Stimulated activated effector memory CD8-positive, alpha-beta T cell treated with anti-CD3 and anti-CD28 coated beads, Interleukin-12 subunit alpha, Interleukin-12 subunit beta, amount 100 ng/mL, for 72 hours (primary cell): ENCODE data around the gene SLIT1.

Experiments used
- ATAC-seq: fragments of 150-1000 bp; cut with Tn5 transposase; 2 replicates; pipeline ENCODE4 v1.10.0; 2021
- DNase-seq, 2 donors: peaks; one replicate each; pipeline ENCODE4 v3.0.0; 2021 to 2022; ENCODE audit warnings: low spot score in 2 of 2
- H3K27ac Mint-ChIP-seq: one replicate; pipeline ENCODE4 v1.8.0; 2022; ENCODE audit warnings: mild to moderate bottlenecking, mixed read lengths
- H3K36me3 Mint-ChIP-seq: one replicate; pipeline ENCODE4 v1.8.0; 2022; ENCODE audit warnings: mild to moderate bottlenecking, mixed read lengths
- H3K4me1 Mint-ChIP-seq: one replicate; pipeline ENCODE4 v1.8.0; 2022; ENCODE audit warnings: mixed read lengths
- H3K4me3 Mint-ChIP-seq: one replicate; pipeline ENCODE4 v1.8.0; 2022; ENCODE audit warnings: mild to moderate bottlenecking, mixed read lengths
- H3K9me3 Mint-ChIP-seq: one replicate; pipeline ENCODE4 v1.8.0; 2022; ENCODE audit warnings: mixed read lengths

Gene SLIT1

DNA sequence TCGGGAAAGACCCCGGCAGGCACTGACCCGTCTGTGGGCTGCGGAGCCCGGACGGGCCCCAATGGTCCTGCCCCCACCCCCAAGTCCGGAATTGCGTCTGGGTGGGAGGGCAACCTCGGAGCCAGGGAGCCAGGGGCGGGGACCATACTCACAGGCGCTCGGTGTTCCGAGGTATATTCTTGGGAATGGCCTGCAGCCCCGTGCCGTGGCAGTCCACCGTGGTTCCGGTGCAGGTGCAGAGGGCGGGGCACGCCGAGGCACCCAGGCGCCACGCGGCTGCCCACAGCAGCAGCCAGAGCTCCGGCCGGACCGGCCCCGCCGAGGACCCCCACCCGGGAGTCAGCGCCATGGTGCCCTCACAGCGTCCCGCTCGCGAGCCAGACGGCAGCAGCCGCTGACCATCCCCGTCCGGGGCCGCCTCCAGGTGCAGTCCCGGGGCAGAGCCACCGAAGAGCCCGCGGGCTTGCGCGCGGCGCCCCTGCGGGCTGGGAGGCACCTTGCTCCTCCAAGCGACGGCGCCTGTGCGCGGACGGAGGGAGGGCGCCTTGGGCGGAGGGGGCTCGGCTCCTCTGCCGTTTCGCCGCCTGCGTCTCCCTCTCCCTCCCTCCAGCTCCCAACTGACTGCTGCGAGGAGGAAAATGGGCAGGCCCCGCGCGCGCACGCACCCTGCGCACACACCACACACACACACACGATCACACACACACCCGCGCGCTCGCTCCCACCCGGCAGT lies at the start of gene SLIT1:
TSS of gene SLIT1 (minus strand) at position 634 of the 733 bp plus-strand sequence. CDS start at position 349, 285 bp downstream.
- DNase-seq (no peak), ATAC-seq (no peak)
- Mint-ChIP-seq H3K27ac (no peak within 1 kb of the TSS), H3K9me3 (no peaks in the 10 kb centered on the region), H3K4me3 (peak within 1 kb of the TSS; percentile 50), H3K4me1 (peaks cover 9% of the 10 kb centered on the region), H3K36me3 (no peaks in the 10 kb centered on the region)

- DNase-seq (no peak), ATAC-seq (no peak)
- peaks cover 1% of the 10 kb centered on the region for H3K4me1 Mint-ChIP-seq
- no peak overlapping the region for H3K27ac Mint-ChIP-seq
- H3K36me3 Mint-ChIP-seq, result peaks cover 77% of the 10 kb centered on the region
- H3K4me3 Mint-ChIP-seq, result no peak overlapping the region
- H3K9me3 Mint-ChIP-seq, result no peaks in the 10 kb centered on the region
These were observed 49.6 kb upstream of the SLIT1 start for GRCh38 chr10:97235353-97235752.

- H3K4me3 Mint-ChIP-seq, result no peak overlapping the region
- DNase-seq, result no peak
- H3K9me3 Mint-ChIP-seq, result no peaks in the 10 kb centered on the region
- no peak for ATAC-seq
- H3K36me3 Mint-ChIP-seq, result peaks cover 77% of the 10 kb centered on the region
- H3K4me1 Mint-ChIP-seq, result peaks cover 11% of the 10 kb centered on the region
- H3K27ac Mint-ChIP-seq, result no peak overlapping the region
These were observed 48.6 kb upstream of the SLIT1 start for GRCh38 chr10:97234400-97234799.

DNA sequence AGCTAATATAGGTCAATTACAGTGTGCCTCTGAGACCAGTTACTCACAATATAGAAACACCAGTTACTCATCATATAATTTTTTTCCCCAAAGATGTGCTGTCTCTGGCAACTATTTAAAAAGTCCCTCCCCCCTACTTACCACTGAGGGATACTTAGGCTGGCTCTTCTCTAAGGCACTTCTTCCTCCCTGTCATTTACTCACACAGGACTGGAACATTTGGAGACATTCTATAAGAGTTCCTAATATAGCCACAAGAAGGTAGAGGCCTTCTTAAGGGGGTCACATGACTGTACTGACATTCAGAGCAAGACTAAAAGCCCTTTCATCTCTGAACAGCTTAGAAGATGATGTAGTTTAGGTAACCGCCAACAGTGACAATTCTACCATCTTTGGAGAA lies 44.4 kb upstream of the SLIT1 start:
- peak overlapping the region; percentile 75 for H3K27ac Mint-ChIP-seq
- peak overlapping the region; percentile 29 for H3K4me3 Mint-ChIP-seq
- H3K9me3 Mint-ChIP-seq, result no peaks in the 10 kb centered on the region
- H3K36me3 Mint-ChIP-seq, result peaks cover 92% of the 10 kb centered on the region
- DNase-seq (no peak), ATAC-seq (peak; percentile 88)
- H3K4me1 Mint-ChIP-seq, result peaks cover 15% of the 10 kb centered on the region

- DNase-seq (no peak), ATAC-seq (peak; percentile 57)
- Mint-ChIP-seq H3K4me3 (peak overlapping the region; percentile 29), H3K27ac (peak overlapping the region; percentile 75), H3K9me3 (no peaks in the 10 kb centered on the region), H3K36me3 (peaks cover 91% of the 10 kb centered on the region), H3K4me1 (peaks cover 22% of the 10 kb centered on the region)
These were observed 43.7 kb upstream of the SLIT1 start for GRCh38 chr10:97229322-97230015.

DNA sequence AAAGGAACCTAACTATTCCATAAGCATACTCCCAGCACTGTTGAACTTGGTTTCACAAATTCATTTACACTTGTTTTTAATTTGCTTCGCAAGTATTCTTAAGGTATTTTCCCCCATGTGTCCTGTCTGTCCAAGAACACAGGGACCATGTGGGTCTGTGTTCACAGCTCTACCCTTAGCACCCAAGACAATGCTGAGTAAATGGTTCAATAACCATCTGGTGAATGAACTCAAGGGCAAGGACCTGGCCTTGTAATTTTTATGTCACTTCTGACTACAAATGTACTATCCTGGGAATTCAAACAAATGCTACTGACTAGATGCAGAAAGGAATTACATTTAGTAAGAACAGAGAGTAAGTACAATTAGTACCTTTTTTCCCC lies 43.0 kb upstream of the SLIT1 start:
- Mint-ChIP-seq H3K9me3 (no peaks in the 10 kb centered on the region), H3K36me3 (peaks cover 89% of the 10 kb centered on the region), H3K4me1 (peaks cover 29% of the 10 kb centered on the region), H3K27ac (no peak overlapping the region), H3K4me3 (no peak overlapping the region)
- ATAC-seq (no peak), DNase-seq (no peak)

GRCh38 chr10:97228130-97228774 lies 42.5 kb upstream of the SLIT1 start:
- Mint-ChIP-seq H3K27ac (no peak overlapping the region), H3K4me3 (no peak overlapping the region), H3K36me3 (peaks cover 89% of the 10 kb centered on the region), H3K4me1 (peaks cover 34% of the 10 kb centered on the region), H3K9me3 (no peaks in the 10 kb centered on the region)
- DNase-seq (no peak), ATAC-seq (no peak)

DNA sequence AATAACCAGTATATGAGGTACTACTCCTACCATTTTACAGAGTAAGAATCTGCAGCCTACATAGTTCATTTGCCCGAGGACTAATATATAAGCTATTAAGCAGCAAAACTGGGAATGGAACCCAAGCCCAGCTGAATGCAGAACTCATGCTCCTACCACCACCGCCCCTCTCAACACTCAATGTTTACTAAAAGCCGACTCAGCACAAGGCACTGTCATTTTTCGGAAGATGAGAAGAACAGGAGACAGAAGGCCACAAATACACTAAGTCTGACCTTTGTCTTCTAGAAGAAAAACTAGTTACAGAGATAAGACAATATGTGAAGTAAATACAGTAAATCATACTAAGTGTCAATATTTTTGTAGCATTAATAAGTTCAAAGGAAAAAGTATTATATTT lies 40.6 kb upstream of the SLIT1 start:
- Mint-ChIP-seq H3K27ac (no peak overlapping the region), H3K36me3 (peaks cover 71% of the 10 kb centered on the region), H3K4me3 (no peak overlapping the region), H3K9me3 (no peaks in the 10 kb centered on the region), H3K4me1 (peaks cover 34% of the 10 kb centered on the region)
- ATAC-seq (no peak), DNase-seq (no peak)

DNA sequence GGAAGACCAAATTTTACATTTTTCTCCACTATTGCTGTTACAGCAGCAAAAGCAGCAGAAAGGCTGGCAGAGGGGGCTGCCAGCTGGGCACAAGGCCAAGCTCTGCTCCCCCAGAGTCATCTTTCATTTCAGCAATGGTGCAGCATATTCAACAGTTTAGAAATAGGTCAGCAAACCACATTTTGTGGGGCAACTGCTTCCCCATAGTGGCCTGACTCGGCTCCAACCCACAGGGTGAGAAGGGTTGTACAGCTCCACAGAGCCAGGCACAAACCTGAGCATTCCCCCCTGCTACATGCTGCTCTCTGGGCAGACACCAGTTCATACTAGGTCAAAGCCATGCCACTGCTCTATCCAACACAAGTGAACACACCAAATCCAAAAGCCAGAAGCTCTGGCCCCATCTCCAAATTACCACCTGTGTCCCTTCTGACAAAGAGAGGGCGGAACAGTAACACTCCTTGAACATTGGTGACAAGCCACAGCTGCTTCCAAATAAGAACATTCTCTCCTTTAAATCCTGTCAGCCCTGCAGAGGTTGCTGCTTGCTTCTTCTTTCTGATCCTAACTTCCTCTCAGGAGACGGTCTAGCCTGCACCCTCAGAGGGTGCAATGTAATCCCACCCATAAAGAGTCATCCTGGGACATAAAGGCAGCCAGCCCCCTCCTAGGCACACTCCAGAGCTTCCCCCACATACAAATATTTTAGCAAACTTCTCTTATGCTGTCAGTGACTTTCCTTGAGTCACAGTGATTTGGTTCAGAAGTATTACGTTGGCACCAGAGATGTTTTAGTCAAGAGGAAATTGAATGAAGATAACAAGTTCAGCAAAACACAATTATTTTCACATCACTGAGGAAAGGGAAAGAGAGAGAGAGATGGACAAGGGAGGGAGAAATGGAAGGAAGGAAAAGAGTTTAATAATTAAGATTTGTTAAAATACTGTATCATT lies 39.0 kb upstream of the SLIT1 start:
- Mint-ChIP-seq H3K4me3 (peak overlapping the region; percentile 45), H3K36me3 (peaks cover 67% of the 10 kb centered on the region), H3K27ac (peak overlapping the region; percentile 41), H3K4me1 (peaks cover 27% of the 10 kb centered on the region), H3K9me3 (no peaks in the 10 kb centered on the region)
- DNase-seq (peak; percentile 12 to 73), ATAC-seq (peak; percentile 95)

DNA sequence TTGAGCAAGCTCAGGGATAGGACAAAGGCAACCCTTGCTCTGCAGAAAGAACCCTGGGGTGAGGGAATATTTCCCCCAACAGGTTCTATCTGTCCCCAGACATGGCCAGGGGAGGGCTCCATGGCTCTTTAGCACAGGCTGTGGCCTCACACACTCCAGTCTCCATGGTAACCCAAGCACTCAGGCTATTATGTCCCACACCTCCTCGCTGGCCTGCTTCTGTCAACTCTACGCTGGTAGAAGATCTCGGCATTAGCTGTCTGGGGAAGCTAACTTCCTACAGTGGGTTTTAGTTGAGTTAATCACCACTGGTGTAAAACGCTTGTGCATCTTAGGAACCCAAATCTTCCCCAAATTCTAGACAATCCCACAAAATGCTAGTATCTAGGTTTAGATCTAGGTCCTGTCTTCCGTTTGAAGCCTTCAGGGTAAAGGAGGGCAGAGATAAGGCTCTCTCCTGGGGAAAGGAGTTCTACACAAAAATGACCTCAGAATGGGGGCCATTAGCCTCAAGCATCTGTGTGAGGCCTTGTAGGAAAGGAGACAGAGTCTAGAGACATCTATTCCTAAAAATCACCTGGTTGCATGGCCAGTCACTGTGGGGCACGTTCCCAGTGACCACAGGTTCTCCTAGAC lies 36.7 kb upstream of the SLIT1 start:
- Mint-ChIP-seq H3K9me3 (no peaks in the 10 kb centered on the region), H3K4me3 (no peak overlapping the region), H3K36me3 (peaks cover 48% of the 10 kb centered on the region), H3K4me1 (peaks cover 35% of the 10 kb centered on the region), H3K27ac (no peak overlapping the region)
- ATAC-seq (no peak), DNase-seq (no peak)

DNA sequence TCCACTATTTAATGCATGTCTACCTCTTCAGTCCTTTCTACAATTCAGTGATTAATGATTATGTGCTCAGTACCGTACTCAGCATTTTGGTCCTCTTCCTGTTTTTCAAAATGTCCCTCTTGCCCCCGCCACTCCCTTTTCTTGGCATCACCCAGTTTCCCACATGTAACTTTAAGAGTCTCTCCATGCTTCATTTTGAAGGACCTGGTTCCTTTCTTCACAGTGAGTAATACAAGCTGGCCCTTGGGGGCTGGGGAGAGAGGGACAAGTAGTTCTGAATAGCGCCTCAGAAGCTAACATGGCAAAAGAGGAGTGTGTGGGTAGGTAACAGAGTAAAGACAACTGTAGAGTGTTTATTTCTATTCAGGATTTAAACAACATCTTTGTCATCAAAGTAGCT lies 34.6 kb upstream of the SLIT1 start:
- Mint-ChIP-seq H3K4me3 (no peak overlapping the region), H3K36me3 (peaks cover 27% of the 10 kb centered on the region), H3K4me1 (peaks cover 42% of the 10 kb centered on the region), H3K9me3 (no peaks in the 10 kb centered on the region), H3K27ac (peak overlapping the region; percentile 0)
- no peak for ATAC-seq
- no peak for DNase-seq

DNA sequence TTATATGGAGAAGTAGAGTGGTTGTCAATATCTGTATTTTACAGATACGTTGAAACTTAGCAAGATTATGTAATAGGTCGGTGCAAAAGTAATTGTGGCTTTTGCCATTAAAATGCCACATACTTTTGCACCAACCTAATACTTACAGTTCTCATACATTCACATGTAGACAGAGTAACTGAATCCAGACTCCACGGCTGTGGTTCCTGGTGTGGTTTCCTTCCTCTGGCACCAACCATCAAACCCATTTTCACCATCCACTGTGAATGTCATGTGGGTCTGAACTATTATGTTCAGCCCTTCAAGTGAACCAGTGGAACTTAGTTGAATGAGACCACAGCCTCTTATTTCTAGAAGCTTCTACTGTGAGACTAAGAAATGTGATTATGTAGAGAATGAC lies 31.5 kb upstream of the SLIT1 start:
- Mint-ChIP-seq H3K4me3 (no peak overlapping the region), H3K4me1 (peaks cover 21% of the 10 kb centered on the region), H3K9me3 (no peaks in the 10 kb centered on the region), H3K27ac (peak overlapping the region; percentile 85), H3K36me3 (peaks cover 10% of the 10 kb centered on the region)
- no peak for ATAC-seq
- no peak for DNase-seq

- no peak overlapping the region for H3K27ac Mint-ChIP-seq
- H3K9me3 Mint-ChIP-seq, result no peaks in the 10 kb centered on the region
- H3K36me3 Mint-ChIP-seq, result peaks cover 9% of the 10 kb centered on the region
- DNase-seq (no peak), ATAC-seq (no peak)
- no peak overlapping the region for H3K4me3 Mint-ChIP-seq
- H3K4me1 Mint-ChIP-seq, result peaks cover 21% of the 10 kb centered on the region
These were observed 30.0 kb upstream of the SLIT1 start for GRCh38 chr10:97215619-97216260.

DNA sequence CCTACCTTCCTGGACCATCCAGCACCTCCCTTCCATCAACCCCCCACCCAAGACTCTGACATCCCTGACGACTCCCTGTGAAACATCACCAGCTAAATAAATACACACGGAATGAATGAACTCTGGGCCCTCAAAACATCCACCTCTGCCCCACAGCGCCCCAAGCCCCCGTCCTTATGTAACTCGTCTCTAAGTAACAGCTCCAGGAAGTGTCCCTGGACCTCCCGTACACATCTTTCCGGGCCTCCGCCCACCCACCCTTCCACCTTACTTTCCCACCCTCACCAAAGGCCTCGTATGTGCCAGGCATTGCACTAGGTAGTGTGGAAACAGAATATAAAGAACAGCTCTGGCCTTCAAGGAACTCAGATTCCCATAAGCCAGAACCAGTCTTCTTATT lies 27.7 kb upstream of the SLIT1 start:
- Mint-ChIP-seq H3K4me1 (peaks cover 16% of the 10 kb centered on the region), H3K27ac (peak overlapping the region; percentile 27), H3K9me3 (no peaks in the 10 kb centered on the region), H3K4me3 (no peak overlapping the region), H3K36me3 (no peaks in the 10 kb centered on the region)
- DNase-seq (no peak), ATAC-seq (no peak)
